ENCODE data around the gene SLC22A23. TPM values are rescaled to one million over a fixed set of nuclear protein-coding genes. Genes with fewer than 3 reads are reported as not detected.

SLC22A23 gene
- total RNA-seq, 1 experiment from 2014 or later: 38.2 TPM

GRCh38 chr6:3310703-3311102 lies 146.1 kb downstream of the SLC22A23 start (continued):
- no peak for TF ChIP-seq ZNF425 (CRISPR knock-in tag; conservative IDR thresholded peaks at IDR 0.05)

GRCh38 chr6:3310051-3310448 lies 146.8 kb downstream of the SLC22A23 start:
- Mint-ChIP-seq H3K27ac (0 out of 2 replicates have a peak overlapping the region, but pooled peaks have one; percentile 23), H3K9me3 (peaks cover 9% of the 10 kb centered on the region), H3K27me3 (ENCODE audit: low read depth) (no peaks in the 10 kb centered on the region), H3K4me1 (peaks cover 23% of the 10 kb centered on the region), H3K4me3 (no peak overlapping the region), H3K36me3 (peaks cover 35% of the 10 kb centered on the region)
- POLR2A ChIA-PET: no interaction called here
- no peak for TF ChIP-seq ZNF423 (CRISPR knock-in tag; IDR thresholded peaks at IDR 0.05)
- no peak for TF ChIP-seq ZNF532 (CRISPR knock-in tag; IDR thresholded peaks at IDR 0.05; ENCODE audit: borderline replicate concordance)
- TF ChIP-seq AFF4 (CRISPR knock-in tag; IDR thresholded peaks at IDR 0.05; ENCODE audit: borderline replicate concordance): no peak
- no peak for TF ChIP-seq NR2C2 (CRISPR knock-in tag; IDR thresholded peaks at IDR 0.05)
- TF ChIP-seq TEAD4 (CRISPR knock-in tag; IDR thresholded peaks at IDR 0.05): no peak
- TF ChIP-seq USF2 (CRISPR knock-in tag; IDR thresholded peaks at IDR 0.05): no peak
- TF ChIP-seq PRDM15 (CRISPR knock-in tag; IDR thresholded peaks at IDR 0.05): no peak
- no peak for TF ChIP-seq MAX (CRISPR knock-in tag; IDR thresholded peaks at IDR 0.05)
- no peak for TF ChIP-seq ELF4 (CRISPR knock-in tag; IDR thresholded peaks at IDR 0.05; ENCODE audit: low read depth)
- TF ChIP-seq ZBTB43 (CRISPR knock-in tag; IDR thresholded peaks at IDR 0.05): no peak
- no peak for TF ChIP-seq CBFB (CRISPR knock-in tag; IDR thresholded peaks at IDR 0.05; ENCODE audit: low read depth)
- TF ChIP-seq FOXK1 (CRISPR knock-in tag; IDR thresholded peaks at IDR 0.05): no peak
- no peak for ATAC-seq
- CTCF ChIA-PET: no interaction called here
- no peak for DNase-seq (ENCODE audit: low spot score)
